ENCODE data around the gene COG1. TPM values are rescaled to one million over a fixed set of nuclear protein-coding genes. Genes with fewer than 3 reads are reported as not detected.

Gene COG1
- polyA plus RNA-seq, 1 of the 3 experiments (the other 2 are of a cell fraction), result 52.8 TPM

DNA sequence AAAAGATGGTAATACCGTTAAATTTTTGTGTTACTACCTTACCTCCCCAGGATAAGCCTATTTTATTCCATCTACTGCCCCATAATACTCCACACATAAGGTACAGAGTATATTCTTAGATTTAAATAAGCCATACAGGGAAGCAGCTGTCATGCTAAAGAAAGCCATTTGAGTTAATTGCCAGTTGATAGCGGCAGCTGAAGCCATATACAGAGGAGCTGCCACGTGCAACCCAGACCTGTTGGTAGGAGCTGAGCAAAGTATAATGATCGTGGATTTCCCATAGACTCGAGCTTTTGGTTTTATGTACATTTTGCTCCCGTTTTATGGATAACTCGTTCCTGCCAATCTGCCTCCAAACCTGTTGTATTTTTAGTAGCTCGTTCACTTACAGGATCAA lies 56.8 kb downstream of the COG1 start:
- Histone ChIP-seq H3K4me2 (no peak overlapping the region), H3K4me1 (ENCODE audit: control insufficient read depth in 1 of 2, insufficient read depth in 2 of 2, low read depth in 1 of 2, low read length in 1 of 2) (no peaks in the 10 kb centered on the region), H3K9ac (no peak overlapping the region), H3K27me3 (ENCODE audit: insufficient read depth) (no peaks in the 10 kb centered on the region), H3K4me3 (ENCODE audit: low read depth in 2 of 2, low read length in 1 of 2) (no peak overlapping the region), H3K27ac (ENCODE audit: low read depth in 2 of 2, low read length in 1 of 2) (no peak overlapping the region), H2AFZ (ENCODE audit: low read depth) (no peak overlapping the region), H3F3A (replicated peaks; ENCODE audit: insufficient read depth) (no peaks in the 10 kb centered on the region), H3K9me3 (no peaks in the 10 kb centered on the region), H4K20me1 (ENCODE audit: insufficient read depth) (no peaks in the 10 kb centered on the region), H3K79me2 (ENCODE audit: insufficient read depth) (no peaks in the 10 kb centered on the region), H3K36me3 (replicated peaks in 1 of 2; ENCODE audit: control insufficient read depth in 1 of 2, insufficient read depth in 2 of 2, low read length in 1 of 2) (peaks cover 19 to 43% of the 10 kb centered on the region in 2 experiments), H3K9me2 (no peaks in the 10 kb centered on the region)
- WGBS (ENCODE audit: low lambda C conversion rate), result 88% methylated on average over 8 of the region's 8 CpGs
- no peak for TF ChIP-seq NRF1 (IDR thresholded peaks at IDR 0.05; ENCODE audit: low read depth, low read length)
- TF ChIP-seq RCOR1 (IDR thresholded peaks at IDR 0.05; ENCODE audit: low read length), result no peak
- TF ChIP-seq, protein P1, sequence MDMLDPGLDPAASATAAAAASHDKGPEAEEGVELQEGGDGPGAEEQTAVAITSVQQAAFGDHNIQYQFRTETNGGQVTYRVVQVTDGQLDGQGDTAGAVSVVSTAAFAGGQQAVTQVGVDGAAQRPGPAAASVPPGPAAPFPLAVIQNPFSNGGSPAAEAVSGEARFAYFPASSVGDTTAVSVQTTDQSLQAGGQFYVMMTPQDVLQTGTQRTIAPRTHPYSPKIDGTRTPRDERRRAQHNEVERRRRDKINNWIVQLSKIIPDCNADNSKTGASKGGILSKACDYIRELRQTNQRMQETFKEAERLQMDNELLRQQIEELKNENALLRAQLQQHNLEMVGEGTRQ (IDR thresholded peaks at IDR 0.05; ENCODE audit: borderline replicate concordance, low read depth, low read length), result no peak
- TF ChIP-seq EZH2phosphoT487 (IDR thresholded peaks at IDR 0.05; ENCODE audit: borderline replicate concordance, low read depth), result no peak
- no peak for TF ChIP-seq TAF1 (IDR thresholded peaks at IDR 0.05; ENCODE audit: borderline replicate concordance, low read depth, low read length)
- no peak for TF ChIP-seq SMC3 (IDR thresholded peaks at IDR 0.05; ENCODE audit: low read depth, low read length)
- TF ChIP-seq, protein P2, sequence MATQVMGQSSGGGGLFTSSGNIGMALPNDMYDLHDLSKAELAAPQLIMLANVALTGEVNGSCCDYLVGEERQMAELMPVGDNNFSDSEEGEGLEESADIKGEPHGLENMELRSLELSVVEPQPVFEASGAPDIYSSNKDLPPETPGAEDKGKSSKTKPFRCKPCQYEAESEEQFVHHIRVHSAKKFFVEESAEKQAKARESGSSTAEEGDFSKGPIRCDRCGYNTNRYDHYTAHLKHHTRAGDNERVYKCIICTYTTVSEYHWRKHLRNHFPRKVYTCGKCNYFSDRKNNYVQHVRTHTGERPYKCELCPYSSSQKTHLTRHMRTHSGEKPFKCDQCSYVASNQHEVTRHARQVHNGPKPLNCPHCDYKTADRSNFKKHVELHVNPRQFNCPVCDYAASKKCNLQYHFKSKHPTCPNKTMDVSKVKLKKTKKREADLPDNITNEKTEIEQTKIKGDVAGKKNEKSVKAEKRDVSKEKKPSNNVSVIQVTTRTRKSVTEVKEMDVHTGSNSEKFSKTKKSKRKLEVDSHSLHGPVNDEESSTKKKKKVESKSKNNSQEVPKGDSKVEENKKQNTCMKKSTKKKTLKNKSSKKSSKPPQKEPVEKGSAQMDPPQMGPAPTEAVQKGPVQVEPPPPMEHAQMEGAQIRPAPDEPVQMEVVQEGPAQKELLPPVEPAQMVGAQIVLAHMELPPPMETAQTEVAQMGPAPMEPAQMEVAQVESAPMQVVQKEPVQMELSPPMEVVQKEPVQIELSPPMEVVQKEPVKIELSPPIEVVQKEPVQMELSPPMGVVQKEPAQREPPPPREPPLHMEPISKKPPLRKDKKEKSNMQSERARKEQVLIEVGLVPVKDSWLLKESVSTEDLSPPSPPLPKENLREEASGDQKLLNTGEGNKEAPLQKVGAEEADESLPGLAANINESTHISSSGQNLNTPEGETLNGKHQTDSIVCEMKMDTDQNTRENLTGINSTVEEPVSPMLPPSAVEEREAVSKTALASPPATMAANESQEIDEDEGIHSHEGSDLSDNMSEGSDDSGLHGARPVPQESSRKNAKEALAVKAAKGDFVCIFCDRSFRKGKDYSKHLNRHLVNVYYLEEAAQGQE (IDR thresholded peaks at IDR 0.05; ENCODE audit: low read depth, low read length), result no peak
- no peak for TF ChIP-seq POLR2AphosphoS5 (IDR thresholded peaks at IDR 0.05; ENCODE audit: low read depth, low read length)
- TF ChIP-seq, protein P3, sequence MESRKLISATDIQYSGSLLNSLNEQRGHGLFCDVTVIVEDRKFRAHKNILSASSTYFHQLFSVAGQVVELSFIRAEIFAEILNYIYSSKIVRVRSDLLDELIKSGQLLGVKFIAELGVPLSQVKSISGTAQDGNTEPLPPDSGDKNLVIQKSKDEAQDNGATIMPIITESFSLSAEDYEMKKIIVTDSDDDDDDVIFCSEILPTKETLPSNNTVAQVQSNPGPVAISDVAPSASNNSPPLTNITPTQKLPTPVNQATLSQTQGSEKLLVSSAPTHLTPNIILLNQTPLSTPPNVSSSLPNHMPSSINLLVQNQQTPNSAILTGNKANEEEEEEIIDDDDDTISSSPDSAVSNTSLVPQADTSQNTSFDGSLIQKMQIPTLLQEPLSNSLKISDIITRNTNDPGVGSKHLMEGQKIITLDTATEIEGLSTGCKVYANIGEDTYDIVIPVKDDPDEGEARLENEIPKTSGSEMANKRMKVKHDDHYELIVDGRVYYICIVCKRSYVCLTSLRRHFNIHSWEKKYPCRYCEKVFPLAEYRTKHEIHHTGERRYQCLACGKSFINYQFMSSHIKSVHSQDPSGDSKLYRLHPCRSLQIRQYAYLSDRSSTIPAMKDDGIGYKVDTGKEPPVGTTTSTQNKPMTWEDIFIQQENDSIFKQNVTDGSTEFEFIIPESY (IDR thresholded peaks at IDR 0.05; ENCODE audit: borderline replicate concordance, low read depth), result no peak
- TF ChIP-seq, protein P4, sequence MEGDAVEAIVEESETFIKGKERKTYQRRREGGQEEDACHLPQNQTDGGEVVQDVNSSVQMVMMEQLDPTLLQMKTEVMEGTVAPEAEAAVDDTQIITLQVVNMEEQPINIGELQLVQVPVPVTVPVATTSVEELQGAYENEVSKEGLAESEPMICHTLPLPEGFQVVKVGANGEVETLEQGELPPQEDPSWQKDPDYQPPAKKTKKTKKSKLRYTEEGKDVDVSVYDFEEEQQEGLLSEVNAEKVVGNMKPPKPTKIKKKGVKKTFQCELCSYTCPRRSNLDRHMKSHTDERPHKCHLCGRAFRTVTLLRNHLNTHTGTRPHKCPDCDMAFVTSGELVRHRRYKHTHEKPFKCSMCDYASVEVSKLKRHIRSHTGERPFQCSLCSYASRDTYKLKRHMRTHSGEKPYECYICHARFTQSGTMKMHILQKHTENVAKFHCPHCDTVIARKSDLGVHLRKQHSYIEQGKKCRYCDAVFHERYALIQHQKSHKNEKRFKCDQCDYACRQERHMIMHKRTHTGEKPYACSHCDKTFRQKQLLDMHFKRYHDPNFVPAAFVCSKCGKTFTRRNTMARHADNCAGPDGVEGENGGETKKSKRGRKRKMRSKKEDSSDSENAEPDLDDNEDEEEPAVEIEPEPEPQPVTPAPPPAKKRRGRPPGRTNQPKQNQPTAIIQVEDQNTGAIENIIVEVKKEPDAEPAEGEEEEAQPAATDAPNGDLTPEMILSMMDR (IDR thresholded peaks at IDR 0.05), result no peak
- TF ChIP-seq, protein P5, sequence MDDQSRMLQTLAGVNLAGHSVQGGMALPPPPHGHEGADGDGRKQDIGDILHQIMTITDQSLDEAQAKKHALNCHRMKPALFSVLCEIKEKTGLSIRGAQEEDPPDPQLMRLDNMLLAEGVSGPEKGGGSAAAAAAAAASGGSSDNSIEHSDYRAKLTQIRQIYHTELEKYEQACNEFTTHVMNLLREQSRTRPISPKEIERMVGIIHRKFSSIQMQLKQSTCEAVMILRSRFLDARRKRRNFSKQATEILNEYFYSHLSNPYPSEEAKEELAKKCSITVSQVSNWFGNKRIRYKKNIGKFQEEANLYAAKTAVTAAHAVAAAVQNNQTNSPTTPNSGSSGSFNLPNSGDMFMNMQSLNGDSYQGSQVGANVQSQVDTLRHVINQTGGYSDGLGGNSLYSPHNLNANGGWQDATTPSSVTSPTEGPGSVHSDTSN (IDR thresholded peaks at IDR 0.05), result no peak
- no peak for TF ChIP-seq YY1 (IDR thresholded peaks at IDR 0.05; ENCODE audit: low read depth)
- TF ChIP-seq MXI1 (IDR thresholded peaks at IDR 0.05; ENCODE audit: low read depth, low read length), result no peak
- TF ChIP-seq RFX5 (IDR thresholded peaks at IDR 0.05; ENCODE audit: low read length), result no peak
- no peak for TF ChIP-seq FOSL2 (IDR thresholded peaks at IDR 0.05; ENCODE audit: borderline replicate concordance, low read depth)
- no peak for TF ChIP-seq FOXM1 (IDR thresholded peaks at IDR 0.05; ENCODE audit: low read depth)
- DNase-seq, result no peak
- ChIA-PET POLR2A (interaction anchor here (1.3 kb wide), 1 partner anchor 61 kb away, joined by 3 read pairs; no protein-coding TSS in a partner anchor), CTCF (interaction anchor here (0.6 to 22.4 kb wide), 9 partner anchors 13 to 691 kb away, joined by 3 to 691 read pairs (median 4); a partner anchor contains a TSS)
